ENCODE measurements around the gene PRKCG. TPM values are rescaled to one million over a fixed set of nuclear protein-coding genes. Genes with fewer than 3 reads are reported as not detected.

PRKCG gene
- total and polyA plus RNA-seq, 2 of the 8 experiments (the other 6 are each of a cell fraction or from before 2014, with no cell fraction given), result 6.1 to 10.6 TPM

DNA sequence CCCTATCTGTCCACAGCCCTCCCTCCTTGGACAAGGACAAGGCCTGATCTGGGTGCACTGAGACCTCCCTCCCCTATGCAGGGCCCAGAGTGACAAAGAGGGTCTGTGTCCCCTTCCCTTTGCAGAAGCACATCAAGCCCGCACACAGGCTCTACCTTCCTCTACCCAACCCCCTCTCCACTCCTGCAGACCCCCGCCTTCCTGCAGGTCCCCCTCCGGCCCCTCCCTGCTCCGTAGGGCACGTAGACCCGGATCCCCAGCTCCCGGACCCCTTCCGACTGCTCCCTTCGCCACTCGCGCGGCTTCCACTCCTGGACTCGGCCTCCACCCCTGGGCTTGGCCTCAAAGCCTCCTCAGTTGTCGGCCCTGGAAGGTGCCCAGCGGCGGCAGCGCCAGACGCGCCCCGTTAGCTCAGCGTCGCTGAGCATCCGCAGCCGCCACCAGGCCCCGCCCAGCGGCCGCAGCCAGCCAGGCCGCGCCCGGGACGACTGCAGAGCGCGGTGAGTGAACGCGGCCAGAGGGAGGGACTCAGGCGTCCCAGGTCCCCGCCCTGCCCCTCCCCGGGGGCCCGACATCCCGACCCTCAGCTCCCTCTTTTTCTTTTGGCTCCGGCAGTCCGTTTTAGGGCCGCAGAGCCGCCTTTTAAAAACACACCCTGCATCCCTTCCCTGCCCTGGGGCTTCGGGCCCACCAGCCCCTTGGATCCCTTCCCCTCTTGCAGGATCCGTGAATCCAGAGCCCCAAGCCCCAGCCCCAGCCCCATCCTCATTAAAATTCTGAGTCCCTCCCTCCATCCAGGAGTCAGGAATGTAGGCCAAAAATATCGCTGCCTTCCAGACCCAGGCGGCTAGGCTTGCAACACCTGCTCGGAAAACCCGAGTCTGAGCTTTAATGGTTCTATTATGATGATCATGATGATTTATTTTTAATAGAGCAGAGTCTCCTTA, 15.8 kb upstream of the PRKCG start (continued):
- TF ChIP-seq, protein P1, sequence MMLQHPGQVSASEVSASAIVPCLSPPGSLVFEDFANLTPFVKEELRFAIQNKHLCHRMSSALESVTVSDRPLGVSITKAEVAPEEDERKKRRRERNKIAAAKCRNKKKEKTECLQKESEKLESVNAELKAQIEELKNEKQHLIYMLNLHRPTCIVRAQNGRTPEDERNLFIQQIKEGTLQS (IDR thresholded peaks at IDR 0.05; ENCODE audit: insufficient read depth, low read depth, low read length), result no peak
- TF ChIP-seq ZNF274 (IDR thresholded peaks at IDR 0.05; ENCODE audit: borderline replicate concordance, extremely low read depth, low read length), result no peak
- peak; percentile 50; the same call in 1 of the 2 replicates for TF ChIP-seq POLR2AphosphoS5 (IDR thresholded peaks at IDR 0.05; ENCODE audit: low read depth, low read length)
- TF ChIP-seq TAF7 (optimal IDR thresholded peaks at IDR 0.05; ENCODE audit: borderline replicate concordance, low read depth, low read length), result peak; percentile 80
- TF ChIP-seq CEBPB (IDR thresholded peaks at IDR 0.05; ENCODE audit: low read depth, low read length), result no peak
- TF ChIP-seq SIX5 (IDR thresholded peaks at IDR 0.05; ENCODE audit: low read depth, low read length), result no peak
- peak; percentile 34; the same call in 1 of the 2 replicates for TF ChIP-seq TBP (IDR thresholded peaks at IDR 0.05; ENCODE audit: low read depth, low read length)
- TF ChIP-seq GTF2F1 (IDR thresholded peaks at IDR 0.05; ENCODE audit: borderline replicate concordance, low read depth, low read length), result no peak
- TF ChIP-seq, protein P2, sequence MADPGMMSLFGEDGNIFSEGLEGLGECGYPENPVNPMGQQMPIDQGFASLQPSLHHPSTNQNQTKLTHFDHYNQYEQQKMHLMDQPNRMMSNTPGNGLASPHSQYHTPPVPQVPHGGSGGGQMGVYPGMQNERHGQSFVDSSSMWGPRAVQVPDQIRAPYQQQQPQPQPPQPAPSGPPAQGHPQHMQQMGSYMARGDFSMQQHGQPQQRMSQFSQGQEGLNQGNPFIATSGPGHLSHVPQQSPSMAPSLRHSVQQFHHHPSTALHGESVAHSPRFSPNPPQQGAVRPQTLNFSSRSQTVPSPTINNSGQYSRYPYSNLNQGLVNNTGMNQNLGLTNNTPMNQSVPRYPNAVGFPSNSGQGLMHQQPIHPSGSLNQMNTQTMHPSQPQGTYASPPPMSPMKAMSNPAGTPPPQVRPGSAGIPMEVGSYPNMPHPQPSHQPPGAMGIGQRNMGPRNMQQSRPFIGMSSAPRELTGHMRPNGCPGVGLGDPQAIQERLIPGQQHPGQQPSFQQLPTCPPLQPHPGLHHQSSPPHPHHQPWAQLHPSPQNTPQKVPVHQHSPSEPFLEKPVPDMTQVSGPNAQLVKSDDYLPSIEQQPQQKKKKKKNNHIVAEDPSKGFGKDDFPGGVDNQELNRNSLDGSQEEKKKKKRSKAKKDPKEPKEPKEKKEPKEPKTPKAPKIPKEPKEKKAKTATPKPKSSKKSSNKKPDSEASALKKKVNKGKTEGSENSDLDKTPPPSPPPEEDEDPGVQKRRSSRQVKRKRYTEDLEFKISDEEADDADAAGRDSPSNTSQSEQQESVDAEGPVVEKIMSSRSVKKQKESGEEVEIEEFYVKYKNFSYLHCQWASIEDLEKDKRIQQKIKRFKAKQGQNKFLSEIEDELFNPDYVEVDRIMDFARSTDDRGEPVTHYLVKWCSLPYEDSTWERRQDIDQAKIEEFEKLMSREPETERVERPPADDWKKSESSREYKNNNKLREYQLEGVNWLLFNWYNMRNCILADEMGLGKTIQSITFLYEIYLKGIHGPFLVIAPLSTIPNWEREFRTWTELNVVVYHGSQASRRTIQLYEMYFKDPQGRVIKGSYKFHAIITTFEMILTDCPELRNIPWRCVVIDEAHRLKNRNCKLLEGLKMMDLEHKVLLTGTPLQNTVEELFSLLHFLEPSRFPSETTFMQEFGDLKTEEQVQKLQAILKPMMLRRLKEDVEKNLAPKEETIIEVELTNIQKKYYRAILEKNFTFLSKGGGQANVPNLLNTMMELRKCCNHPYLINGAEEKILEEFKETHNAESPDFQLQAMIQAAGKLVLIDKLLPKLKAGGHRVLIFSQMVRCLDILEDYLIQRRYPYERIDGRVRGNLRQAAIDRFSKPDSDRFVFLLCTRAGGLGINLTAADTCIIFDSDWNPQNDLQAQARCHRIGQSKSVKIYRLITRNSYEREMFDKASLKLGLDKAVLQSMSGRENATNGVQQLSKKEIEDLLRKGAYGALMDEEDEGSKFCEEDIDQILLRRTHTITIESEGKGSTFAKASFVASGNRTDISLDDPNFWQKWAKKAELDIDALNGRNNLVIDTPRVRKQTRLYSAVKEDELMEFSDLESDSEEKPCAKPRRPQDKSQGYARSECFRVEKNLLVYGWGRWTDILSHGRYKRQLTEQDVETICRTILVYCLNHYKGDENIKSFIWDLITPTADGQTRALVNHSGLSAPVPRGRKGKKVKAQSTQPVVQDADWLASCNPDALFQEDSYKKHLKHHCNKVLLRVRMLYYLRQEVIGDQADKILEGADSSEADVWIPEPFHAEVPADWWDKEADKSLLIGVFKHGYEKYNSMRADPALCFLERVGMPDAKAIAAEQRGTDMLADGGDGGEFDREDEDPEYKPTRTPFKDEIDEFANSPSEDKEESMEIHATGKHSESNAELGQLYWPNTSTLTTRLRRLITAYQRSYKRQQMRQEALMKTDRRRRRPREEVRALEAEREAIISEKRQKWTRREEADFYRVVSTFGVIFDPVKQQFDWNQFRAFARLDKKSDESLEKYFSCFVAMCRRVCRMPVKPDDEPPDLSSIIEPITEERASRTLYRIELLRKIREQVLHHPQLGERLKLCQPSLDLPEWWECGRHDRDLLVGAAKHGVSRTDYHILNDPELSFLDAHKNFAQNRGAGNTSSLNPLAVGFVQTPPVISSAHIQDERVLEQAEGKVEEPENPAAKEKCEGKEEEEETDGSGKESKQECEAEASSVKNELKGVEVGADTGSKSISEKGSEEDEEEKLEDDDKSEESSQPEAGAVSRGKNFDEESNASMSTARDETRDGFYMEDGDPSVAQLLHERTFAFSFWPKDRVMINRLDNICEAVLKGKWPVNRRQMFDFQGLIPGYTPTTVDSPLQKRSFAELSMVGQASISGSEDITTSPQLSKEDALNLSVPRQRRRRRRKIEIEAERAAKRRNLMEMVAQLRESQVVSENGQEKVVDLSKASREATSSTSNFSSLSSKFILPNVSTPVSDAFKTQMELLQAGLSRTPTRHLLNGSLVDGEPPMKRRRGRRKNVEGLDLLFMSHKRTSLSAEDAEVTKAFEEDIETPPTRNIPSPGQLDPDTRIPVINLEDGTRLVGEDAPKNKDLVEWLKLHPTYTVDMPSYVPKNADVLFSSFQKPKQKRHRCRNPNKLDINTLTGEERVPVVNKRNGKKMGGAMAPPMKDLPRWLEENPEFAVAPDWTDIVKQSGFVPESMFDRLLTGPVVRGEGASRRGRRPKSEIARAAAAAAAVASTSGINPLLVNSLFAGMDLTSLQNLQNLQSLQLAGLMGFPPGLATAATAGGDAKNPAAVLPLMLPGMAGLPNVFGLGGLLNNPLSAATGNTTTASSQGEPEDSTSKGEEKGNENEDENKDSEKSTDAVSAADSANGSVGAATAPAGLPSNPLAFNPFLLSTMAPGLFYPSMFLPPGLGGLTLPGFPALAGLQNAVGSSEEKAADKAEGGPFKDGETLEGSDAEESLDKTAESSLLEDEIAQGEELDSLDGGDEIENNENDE (IDR thresholded peaks at IDR 0.05; ENCODE audit: insufficient replicate concordance, low read length), result no peak
